H1 (cell line): ENCODE results near the gene FCRLB. TPM values are rescaled to one million over a fixed set of nuclear protein-coding genes. Genes with fewer than 3 reads are reported as not detected.

Experiments used
- ATF3 ChIP-seq: IDR thresholded peaks from 2 replicates; pipeline ENCODE4 v1.6.1; 2011; ENCODE audit warnings: low read depth, mild to moderate bottlenecking, low read length; ENCODE audit not compliant: insufficient read depth
- EGR1 ChIP-seq: IDR thresholded peaks from 2 replicates; pipeline ENCODE4 v1.6.1; 2011; ENCODE audit warnings: low read depth, low read length, borderline replicate concordance
- KDM1A ChIP-seq: fragments of 200-600, 300-600 bp; sonication (generic); IDR thresholded peaks from 2 replicates; pipeline ENCODE4 v1.7.1; 2016; ENCODE audit warnings: mild to moderate bottlenecking, low read length, borderline replicate concordance
- NRF1 ChIP-seq: IDR thresholded peaks from 2 replicates; pipeline ENCODE4 v1.6.1; 2011; ENCODE audit warnings: mild to moderate bottlenecking, low read depth, low read length, improper control_type of control experiment
- PHF8 ChIP-seq: fragments of 200-600 bp; sonication (generic); conservative IDR thresholded peaks from 2 replicates; pipeline ENCODE4 v1.7.1; 2012; ENCODE audit warnings: low read depth, mild to moderate bottlenecking, inconsistent platforms, low read length, moderate library complexity
- RXRA ChIP-seq: IDR thresholded peaks from 2 replicates; pipeline ENCODE4 v1.6.1; 2011; ENCODE audit warnings: low read depth, mild to moderate bottlenecking, low read length, moderate library complexity; ENCODE audit not compliant: insufficient read depth
- polyA plus RNA-seq, 7 experiments: library from polyadenylated mRNA; depleted of rRNA in 3 of 7; stranded (reverse) in 5 of 7; unstranded in 2 of 7; fragments of >200 nt in 5 of 7; fragments of 200-250 nt in 2 of 7; gene quantifications; 1 replicate in 5 of 7; 2 replicates in 1 of 7; 4 replicates in 1 of 7; pipeline versions ENCODE4 v1.2.1 to v1.2.3, GENCODE V29; 2011 to 2013; ENCODE audit warnings: missing spikeins in 2 of 7, mixed read lengths in 2 of 7
- total RNA-seq: library from RNA; stranded (reverse); fragmentation: NEBNext Ultra II Directional; extraction: Animal tissue kit (Norgen Biotek cat#: 25700); gene quantifications from 2 replicates; pipeline ENCODE4 v1.2.1, GENCODE V29; 2021
- TF ChIP-seq, protein P1 (sequence below): IDR thresholded peaks from 2 replicates; pipeline ENCODE4 v1.6.1; 2011; ENCODE audit warnings: low read length, improper control_type of control experiment
- TF ChIP-seq, protein P2 (sequence below), 3 experiments: IDR thresholded peaks; 1 replicate in 2 of 3; 2 replicates in 1 of 3; pipeline versions ENCODE4 v1.5.1 to v1.6.1; 2011; ENCODE audit warnings: low read length in 3 of 3, mild to moderate bottlenecking in 3 of 3, inconsistent platforms in 2 of 3, low read depth in 1 of 3, moderate library complexity in 1 of 3; ENCODE audit not compliant: insufficient read depth in 1 of 3; ENCODE audit errors: control extremely low read depth in 1 of 3

Gene FCRLB
- total and polyA plus RNA-seq, 2 of the 8 experiments (the other 6 are each of a cell fraction or from before 2014, with no cell fraction given): 0.14 to 0.24 TPM

GRCh38 chr1:161725908-161726472 is 4.6 kb downstream of the FCRLB start (continued):
- TF ChIP-seq ATF3: no peak
- TF ChIP-seq, protein P1, sequence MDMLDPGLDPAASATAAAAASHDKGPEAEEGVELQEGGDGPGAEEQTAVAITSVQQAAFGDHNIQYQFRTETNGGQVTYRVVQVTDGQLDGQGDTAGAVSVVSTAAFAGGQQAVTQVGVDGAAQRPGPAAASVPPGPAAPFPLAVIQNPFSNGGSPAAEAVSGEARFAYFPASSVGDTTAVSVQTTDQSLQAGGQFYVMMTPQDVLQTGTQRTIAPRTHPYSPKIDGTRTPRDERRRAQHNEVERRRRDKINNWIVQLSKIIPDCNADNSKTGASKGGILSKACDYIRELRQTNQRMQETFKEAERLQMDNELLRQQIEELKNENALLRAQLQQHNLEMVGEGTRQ: no peak
- no peak for TF ChIP-seq RXRA
- no peak for TF ChIP-seq EGR1
- no peak for TF ChIP-seq PHF8
- TF ChIP-seq KDM1A: no peak
- TF ChIP-seq, protein P2, sequence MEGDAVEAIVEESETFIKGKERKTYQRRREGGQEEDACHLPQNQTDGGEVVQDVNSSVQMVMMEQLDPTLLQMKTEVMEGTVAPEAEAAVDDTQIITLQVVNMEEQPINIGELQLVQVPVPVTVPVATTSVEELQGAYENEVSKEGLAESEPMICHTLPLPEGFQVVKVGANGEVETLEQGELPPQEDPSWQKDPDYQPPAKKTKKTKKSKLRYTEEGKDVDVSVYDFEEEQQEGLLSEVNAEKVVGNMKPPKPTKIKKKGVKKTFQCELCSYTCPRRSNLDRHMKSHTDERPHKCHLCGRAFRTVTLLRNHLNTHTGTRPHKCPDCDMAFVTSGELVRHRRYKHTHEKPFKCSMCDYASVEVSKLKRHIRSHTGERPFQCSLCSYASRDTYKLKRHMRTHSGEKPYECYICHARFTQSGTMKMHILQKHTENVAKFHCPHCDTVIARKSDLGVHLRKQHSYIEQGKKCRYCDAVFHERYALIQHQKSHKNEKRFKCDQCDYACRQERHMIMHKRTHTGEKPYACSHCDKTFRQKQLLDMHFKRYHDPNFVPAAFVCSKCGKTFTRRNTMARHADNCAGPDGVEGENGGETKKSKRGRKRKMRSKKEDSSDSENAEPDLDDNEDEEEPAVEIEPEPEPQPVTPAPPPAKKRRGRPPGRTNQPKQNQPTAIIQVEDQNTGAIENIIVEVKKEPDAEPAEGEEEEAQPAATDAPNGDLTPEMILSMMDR (IDR thresholded peaks at IDR 0.05; ENCODE audit: control extremely low read depth in 1 of 3, insufficient read depth in 1 of 3, low read depth in 1 of 3, low read length in 3 of 3): peak in 2 of 3 experiments; percentile 5 to 21; a peak in 2 of 4 replicates
- TF ChIP-seq NRF1: no peak
